ENCODE data around the gene ADGRL1. TPM values are rescaled to one million over a fixed set of nuclear protein-coding genes. Genes with fewer than 3 reads are reported as not detected.

Gene ADGRL1
- total and polyA plus RNA-seq, 2 of the 8 experiments (the other 6 are each of a cell fraction or from before 2014, with no cell fraction given): 95.6 to 112 TPM

GRCh38 chr19:14165990-14166830 is 39.8 kb downstream of the ADGRL1 start:
- Histone ChIP-seq H3K4me2 (ENCODE audit: insufficient read depth in 1 of 2, low read depth in 2 of 2, low read length in 2 of 2) (no peak overlapping the region), H3K79me2 (ENCODE audit: control insufficient read depth in 1 of 2, insufficient read depth in 2 of 2, low read length in 2 of 2) (no peaks in the 10 kb centered on the region), H3K23me2 (ENCODE audit: low read depth, low read length) (no peaks in the 10 kb centered on the region), H4K20me1 (replicated peaks in 1 of 2; ENCODE audit: control insufficient read depth in 1 of 2, insufficient read depth in 2 of 2, low read length in 2 of 2) (peaks cover 5 to 18% of the 10 kb centered on the region in 2 experiments), H3K4me1 (replicated peaks in 1 of 4; ENCODE audit: control insufficient read depth in 3 of 4, insufficient read depth in 4 of 4, low read length in 3 of 4) (peaks cover 0 to 7% (median 4%) of the 10 kb centered on the region in 4 experiments; a peak in 3 of 7 replicates), H3K4me3 (ENCODE audit: extremely low read depth in 1 of 4, insufficient read depth in 2 of 4, low read depth in 3 of 4, low read length in 4 of 4) (no peak overlapping the region), H4K91ac (replicated peaks; ENCODE audit: insufficient read length, low read length) (no peak overlapping the region), H3K36me3 (ENCODE audit: control insufficient read depth in 2 of 4, insufficient read depth in 4 of 4, low read length in 3 of 4) (peaks cover 14 to 43% (median 33%) of the 10 kb centered on the region in 4 experiments; a peak in 7 of 8 replicates), H3K27me3 (replicated peaks in 1 of 4; ENCODE audit: control insufficient read depth in 3 of 4, extremely low read depth in 1 of 4, insufficient read depth in 3 of 4, low read length in 3 of 4) (no peaks in the 10 kb centered on the region), H2AFZ (ENCODE audit: low read length) (no peak overlapping the region), H3K4ac (replicated peaks; ENCODE audit: insufficient read length, low read depth, low read length) (no peak overlapping the region), H2BK5ac (ENCODE audit: low read depth, low read length) (no peak overlapping the region), H3K9me3 (ENCODE audit: insufficient read depth in 2 of 2, low read depth in 1 of 2, low read length in 1 of 2) (no peaks in the 10 kb centered on the region), H2BK15ac (ENCODE audit: low read length) (no peak overlapping the region), H3K56ac (replicated peaks; ENCODE audit: insufficient read length, low read depth, low read length) (no peak overlapping the region), H2BK12ac (ENCODE audit: low read depth, low read length) (no peak overlapping the region), H2AK5ac (ENCODE audit: low read depth, low read length) (no peak overlapping the region), H2BK20ac (ENCODE audit: low read length) (no peak overlapping the region), H3K9ac (replicated peaks in 1 of 4; ENCODE audit: extremely low read depth in 1 of 4, low read depth in 3 of 4, low read length in 3 of 4) (no peak overlapping the region), H2BK120ac (replicated peaks; ENCODE audit: low read depth, low read length) (no peak overlapping the region), H4K8ac (ENCODE audit: extremely low read depth, insufficient read depth, low read length) (no peak overlapping the region), H3K79me1 (ENCODE audit: low read depth, low read length) (peaks cover 4% of the 10 kb centered on the region; the same call in 1 of the 2 replicates), H3K27ac (ENCODE audit: low read depth, low read length) (no peak overlapping the region; the same call in 1 of the 2 replicates), H3K14ac (ENCODE audit: insufficient read length) (no peak overlapping the region), H3K18ac (ENCODE audit: extremely low read depth, low read length) (no peak overlapping the region; the same call in 1 of the 2 replicates), H3K23ac (ENCODE audit: insufficient read length) (no peak overlapping the region), H4K5ac (ENCODE audit: insufficient read length, low read depth, low read length) (no peak overlapping the region)
- CTCF ChIA-PET (ENCODE audit: partially characterized antibody): interaction anchor here (1.7 kb wide), 1 partner anchor 182 kb away, joined by 4 read pairs; no protein-coding TSS in a partner anchor
- DNase-seq (ENCODE audit: low read depth in 1 of 2, low spot score in 2 of 2) (no peak), FAIRE-seq (no peak)
- WGBS, 2 experiments (ENCODE audit: extremely low coverage in 1 of 2, insufficient coverage in 1 of 2, insufficient read length in 1 of 2, insufficient replicate concordance in 2 of 2, low coverage in 1 of 2, low lambda C conversion rate in 2 of 2, missing lambda C conversion rate in 1 of 2): 93% methylated on average over 16 of the region's 20 CpGs; no CpG with 5 or more reads in 1 of the 2 experiments
- no peak for TF ChIP-seq CBX8 (IDR thresholded peaks at IDR 0.05; ENCODE audit: borderline replicate concordance, low read depth, low read length)
- TF ChIP-seq ATF3 (IDR thresholded peaks at IDR 0.05; ENCODE audit: insufficient read depth, low read depth, low read length): no peak
- POLR2A ChIA-PET (ENCODE audit: partially characterized antibody): interaction anchor here (0.8 to 2.2 kb wide), 3 partner anchors 16 to 34 kb away, joined by 3 to 6 read pairs (median 3); no protein-coding TSS in a partner anchor
